ENCODE data around the gene SERTAD1.

Gene SERTAD1

GRCh38 chr19:40374084-40374483 is 51.7 kb downstream of the SERTAD1 start:
- no peak for DNase-seq

- no peak for DNase-seq
Measured at GRCh38 chr19:40371802-40372122, 54.0 kb downstream of the SERTAD1 start.

All from activated CD4-positive, alpha-beta T cell treated with anti-CD3 and anti-CD28 coated beads, Interleukin-2, amount 50 U/mL, for 48 hours (primary cell).